Liver (tissue), 9 donors: ENCODE results near the gene GFRA1. TPM values are rescaled to one million over a fixed set of nuclear protein-coding genes. Genes with fewer than 3 reads are reported as not detected.

Experiments used
- DNase-seq: peaks from one replicate; pipeline ENCODE4 v3.0.0-alpha.2; 2017; ENCODE audit warnings: low spot score
- H3K27ac ChIP-seq, 2 donors: one replicate each; pipeline ENCODE4 v1.7.0; 2013; ENCODE audit warnings: inconsistent platforms in 2 of 2, low read length in 2 of 2, control low read depth in 1 of 2, low read depth in 1 of 2, mild to moderate bottlenecking in 1 of 2
- H3K27me3 ChIP-seq, 4 donors: one replicate each; pipeline versions ENCODE4 v1.6.1 to v1.7.0; 2013; ENCODE audit warnings: low read length in 3 of 4, inconsistent platforms in 1 of 4, mild to moderate bottlenecking in 1 of 4, moderate library complexity in 1 of 4; ENCODE audit not compliant: control insufficient read depth in 4 of 4, insufficient read depth in 4 of 4
- H3K36me3 ChIP-seq, 4 donors: one replicate each; pipeline versions ENCODE4 v1.6.1 to v1.7.0; 2013; ENCODE audit warnings: low read length in 3 of 4, mild to moderate bottlenecking in 3 of 4, low read depth in 1 of 4, moderate library complexity in 1 of 4; ENCODE audit not compliant: control insufficient read depth in 4 of 4, insufficient read depth in 3 of 4
- H3K4me1 ChIP-seq, 4 donors: one replicate each; pipeline versions ENCODE4 v1.6.1 to v1.7.0; 2013; ENCODE audit warnings: low read length in 3 of 4, mild to moderate bottlenecking in 3 of 4, moderate library complexity in 1 of 4; ENCODE audit not compliant: control insufficient read depth in 4 of 4, insufficient read depth in 4 of 4
- H3K4me3 ChIP-seq, 3 donors: one replicate each; pipeline versions ENCODE4 v1.6.1 to v1.7.0; 2013; ENCODE audit warnings: low read length in 3 of 3, control low read depth in 1 of 3, low read depth in 1 of 3, mild to moderate bottlenecking in 1 of 3
- H3K9ac ChIP-seq, 2 donors: one replicate each; pipeline ENCODE4 v1.7.0; 2013; ENCODE audit warnings: low read length in 2 of 2, mild to moderate bottlenecking in 2 of 2, moderate library complexity in 2 of 2, control low read depth in 1 of 2, low read depth in 1 of 2
- H3K9me3 ChIP-seq, 4 donors: one replicate each; pipeline versions ENCODE4 v1.6.1 to v1.7.0; 2013; ENCODE audit warnings: low read length in 3 of 4; ENCODE audit not compliant: control insufficient read depth in 4 of 4
- ATF3 ChIP-seq: IDR thresholded peaks from 2 replicates; pipeline ENCODE4 v1.6.1; 2016; ENCODE audit warnings: antibody characterized with exemption
- CTCF ChIP-seq: fragments of 150-350 bp; IDR thresholded peaks from 2 replicates; pipeline ENCODE4 v1.5.1; 2017; ENCODE audit warnings: improper control_type of control experiment, low read depth, low read length; ENCODE audit not compliant: missing input control
- EGR1 ChIP-seq, 2 donors: IDR thresholded peaks; 2 replicates each; pipeline ENCODE4 v1.6.1; 2016 to 2018; ENCODE audit warnings: antibody characterized with exemption in 2 of 2, low read depth in 2 of 2
- FOXA1 ChIP-seq: IDR thresholded peaks from 2 replicates; pipeline ENCODE4 v1.6.1; 2016; ENCODE audit warnings: antibody characterized with exemption
- FOXA2 ChIP-seq: IDR thresholded peaks from 2 replicates; pipeline ENCODE4 v1.6.1; 2016; ENCODE audit warnings: antibody characterized with exemption
- HNF4A ChIP-seq, 2 donors: conservative IDR thresholded peaks; 2 replicates each; pipeline ENCODE4 v1.6.1; 2016; ENCODE audit warnings: antibody characterized with exemption in 2 of 2, mild to moderate bottlenecking in 2 of 2
- HNF4G ChIP-seq: IDR thresholded peaks from 2 replicates; pipeline ENCODE4 v1.6.1; 2016; ENCODE audit warnings: antibody characterized with exemption
- JUND ChIP-seq, 2 donors: IDR thresholded peaks; 2 replicates each; pipeline ENCODE4 v1.6.1; 2016; ENCODE audit warnings: antibody characterized with exemption in 2 of 2
- MAX ChIP-seq: IDR thresholded peaks from 2 replicates; pipeline ENCODE4 v1.6.1; 2016; ENCODE audit warnings: antibody characterized with exemption
- NR2F2 ChIP-seq: IDR thresholded peaks from 2 replicates; pipeline ENCODE4 v1.6.1; 2016; ENCODE audit warnings: antibody characterized with exemption
- REST ChIP-seq: IDR thresholded peaks from 2 replicates; pipeline ENCODE4 v1.6.1; 2016; ENCODE audit warnings: antibody characterized with exemption, mild to moderate bottlenecking
- RXRA ChIP-seq, 2 donors: IDR thresholded peaks; 2 replicates each; pipeline ENCODE4 v1.6.1; 2017 to 2018; ENCODE audit warnings: antibody characterized with exemption in 2 of 2, mild to moderate bottlenecking in 1 of 2
- SP1 ChIP-seq: IDR thresholded peaks from 2 replicates; pipeline ENCODE4 v1.6.1; 2018; ENCODE audit warnings: antibody characterized with exemption, mild to moderate bottlenecking
- TAF1 ChIP-seq: conservative IDR thresholded peaks from 2 replicates; pipeline ENCODE4 v1.6.1; 2016; ENCODE audit warnings: antibody characterized with exemption, mild to moderate bottlenecking
- YY1 ChIP-seq: IDR thresholded peaks from 2 replicates; pipeline ENCODE4 v1.6.1; 2016; ENCODE audit warnings: antibody characterized with exemption, mild to moderate bottlenecking
- ZBTB33 ChIP-seq: IDR thresholded peaks from 2 replicates; pipeline ENCODE4 v1.6.1; 2016; ENCODE audit warnings: antibody characterized with exemption
- WGBS: extraction: QIAGEN DNeasy Blood & Tissue Kit; methylation state at CpG from one replicate; pipeline ENCODE4 v1.1.7; 2013; 5-methylcytosine and 5-hydroxymethylcytosine counted together
- polyA plus RNA-seq, 2 donors: library from polyadenylated mRNA; stranded (reverse) in 1 of 2; unstranded in 1 of 2; fragments of 200-250 nt in 1 of 2; fragments of >200 nt in 1 of 2; fragmentation: Nextera tagmentation in 1 of 2; extraction: Ambion mirVana in 1 of 2; gene quantifications; one replicate each; pipeline versions ENCODE4 v1.2.1 to v1.2.3, GENCODE V29; 2013 to 2015
- total RNA-seq, 2 donors: library from RNA; depleted of rRNA; stranded (reverse); fragments of >200 nt; gene quantifications; one replicate each; pipeline ENCODE4 v1.2.3, GENCODE V29; 2014
- donor health status: healthy.
- donor health status: healthy.
- donor health status: healthy.
- donor health status: healthy.
- donor health status: healthy.

Gene GFRA1
- total and polyA plus RNA-seq, 4 donors, result 14.2 to 53.6 (median 17.8) TPM

GRCh38 chr10:116084161-116084560, 188.8 kb downstream of the GFRA1 start:
- H3K9me3 ChIP-seq, result no peaks in the 10 kb centered on the region
- H3K4me1 ChIP-seq, result peaks cover 1 to 16% (median 7%) of the 10 kb centered on the region in 4 donors
- no peak overlapping the region for H3K9ac ChIP-seq
- TF ChIP-seq HNF4A (conservative IDR thresholded peaks at IDR 0.05) (no peak), NR2F2 (no peak), JUND (IDR thresholded peaks at IDR 0.05) (no peak), HNF4G (no peak), CTCF (no peak), RXRA (IDR thresholded peaks at IDR 0.05) (no peak), FOXA1 (no peak), REST (no peak), YY1 (no peak), MAX (no peak), TAF1 (no peak), ATF3 (no peak), SP1 (no peak), FOXA2 (no peak), EGR1 (IDR thresholded peaks at IDR 0.05; ENCODE audit: low read depth in 2 of 2) (no peak), ZBTB33 (no peak)
- H3K27me3 ChIP-seq, result no peaks in the 10 kb centered on the region
- 83% methylated on average over 6 of the region's 6 CpGs for WGBS
- peaks cover 0 to 8% (median 2%) of the 10 kb centered on the region in 4 donors for H3K36me3 ChIP-seq
- DNase-seq, result no peak
- no peak overlapping the region for H3K27ac ChIP-seq
- no peak overlapping the region for H3K4me3 ChIP-seq

GRCh38 chr10:116083226-116083762, 189.7 kb downstream of the GFRA1 start:
- DNase-seq, result no peak
- no peak overlapping the region for H3K9ac ChIP-seq
- TF ChIP-seq FOXA1 (no peak), YY1 (no peak), NR2F2 (no peak)
- whole genome bisulfite sequencing, result 85% methylated on average over 8 of the region's 8 CpGs
- H3K36me3 ChIP-seq, result peaks cover 0 to 10% (median 2%) of the 10 kb centered on the region in 4 donors
- no peak overlapping the region for H3K4me3 ChIP-seq
- no peaks in the 10 kb centered on the region for H3K27me3 ChIP-seq
- no peaks in the 10 kb centered on the region for H3K9me3 ChIP-seq
- no peak overlapping the region for H3K27ac ChIP-seq
- peaks cover 1 to 16% (median 7%) of the 10 kb centered on the region in 4 donors for H3K4me1 ChIP-seq
